ENCODE results near the gene SFTPA1.

DNA sequence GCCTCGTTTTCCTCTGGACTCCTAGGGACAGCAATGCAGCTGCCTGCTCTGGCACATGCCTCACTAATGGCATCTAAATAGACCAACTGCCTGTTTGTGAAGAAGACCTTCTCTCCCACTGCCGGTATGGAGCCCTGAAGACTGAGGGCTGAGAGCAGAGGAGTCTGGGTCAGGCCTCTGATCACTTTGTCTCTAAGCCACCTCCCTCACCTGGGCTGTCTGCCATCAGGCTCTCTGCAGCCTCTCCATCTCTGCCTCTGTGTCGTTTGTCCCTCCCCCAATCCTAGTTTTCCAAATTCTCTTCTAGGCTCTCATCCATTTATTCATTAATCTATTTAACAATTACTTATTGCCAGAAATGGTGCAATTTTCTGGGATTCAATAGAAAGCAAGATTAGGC is 15.2 kb upstream of the SFTPA1 start:
- TF ChIP-seq, protein P1, sequence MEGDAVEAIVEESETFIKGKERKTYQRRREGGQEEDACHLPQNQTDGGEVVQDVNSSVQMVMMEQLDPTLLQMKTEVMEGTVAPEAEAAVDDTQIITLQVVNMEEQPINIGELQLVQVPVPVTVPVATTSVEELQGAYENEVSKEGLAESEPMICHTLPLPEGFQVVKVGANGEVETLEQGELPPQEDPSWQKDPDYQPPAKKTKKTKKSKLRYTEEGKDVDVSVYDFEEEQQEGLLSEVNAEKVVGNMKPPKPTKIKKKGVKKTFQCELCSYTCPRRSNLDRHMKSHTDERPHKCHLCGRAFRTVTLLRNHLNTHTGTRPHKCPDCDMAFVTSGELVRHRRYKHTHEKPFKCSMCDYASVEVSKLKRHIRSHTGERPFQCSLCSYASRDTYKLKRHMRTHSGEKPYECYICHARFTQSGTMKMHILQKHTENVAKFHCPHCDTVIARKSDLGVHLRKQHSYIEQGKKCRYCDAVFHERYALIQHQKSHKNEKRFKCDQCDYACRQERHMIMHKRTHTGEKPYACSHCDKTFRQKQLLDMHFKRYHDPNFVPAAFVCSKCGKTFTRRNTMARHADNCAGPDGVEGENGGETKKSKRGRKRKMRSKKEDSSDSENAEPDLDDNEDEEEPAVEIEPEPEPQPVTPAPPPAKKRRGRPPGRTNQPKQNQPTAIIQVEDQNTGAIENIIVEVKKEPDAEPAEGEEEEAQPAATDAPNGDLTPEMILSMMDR (conservative IDR thresholded peaks at IDR 0.05; ENCODE audit: low read depth in 2 of 2): no peak
- TF ChIP-seq EZH2 (IDR thresholded peaks at IDR 0.05; ENCODE audit: low read depth, unreplicated experiment): no peak
- no peak for TF ChIP-seq CREB1 (CRISPR knock-in tag; IDR thresholded peaks at IDR 0.05; ENCODE audit: low read depth)
- no peak for TF ChIP-seq EZH2phosphoT487 (IDR thresholded peaks at IDR 0.05; ENCODE audit: unreplicated experiment)
- TF ChIP-seq, protein P2, sequence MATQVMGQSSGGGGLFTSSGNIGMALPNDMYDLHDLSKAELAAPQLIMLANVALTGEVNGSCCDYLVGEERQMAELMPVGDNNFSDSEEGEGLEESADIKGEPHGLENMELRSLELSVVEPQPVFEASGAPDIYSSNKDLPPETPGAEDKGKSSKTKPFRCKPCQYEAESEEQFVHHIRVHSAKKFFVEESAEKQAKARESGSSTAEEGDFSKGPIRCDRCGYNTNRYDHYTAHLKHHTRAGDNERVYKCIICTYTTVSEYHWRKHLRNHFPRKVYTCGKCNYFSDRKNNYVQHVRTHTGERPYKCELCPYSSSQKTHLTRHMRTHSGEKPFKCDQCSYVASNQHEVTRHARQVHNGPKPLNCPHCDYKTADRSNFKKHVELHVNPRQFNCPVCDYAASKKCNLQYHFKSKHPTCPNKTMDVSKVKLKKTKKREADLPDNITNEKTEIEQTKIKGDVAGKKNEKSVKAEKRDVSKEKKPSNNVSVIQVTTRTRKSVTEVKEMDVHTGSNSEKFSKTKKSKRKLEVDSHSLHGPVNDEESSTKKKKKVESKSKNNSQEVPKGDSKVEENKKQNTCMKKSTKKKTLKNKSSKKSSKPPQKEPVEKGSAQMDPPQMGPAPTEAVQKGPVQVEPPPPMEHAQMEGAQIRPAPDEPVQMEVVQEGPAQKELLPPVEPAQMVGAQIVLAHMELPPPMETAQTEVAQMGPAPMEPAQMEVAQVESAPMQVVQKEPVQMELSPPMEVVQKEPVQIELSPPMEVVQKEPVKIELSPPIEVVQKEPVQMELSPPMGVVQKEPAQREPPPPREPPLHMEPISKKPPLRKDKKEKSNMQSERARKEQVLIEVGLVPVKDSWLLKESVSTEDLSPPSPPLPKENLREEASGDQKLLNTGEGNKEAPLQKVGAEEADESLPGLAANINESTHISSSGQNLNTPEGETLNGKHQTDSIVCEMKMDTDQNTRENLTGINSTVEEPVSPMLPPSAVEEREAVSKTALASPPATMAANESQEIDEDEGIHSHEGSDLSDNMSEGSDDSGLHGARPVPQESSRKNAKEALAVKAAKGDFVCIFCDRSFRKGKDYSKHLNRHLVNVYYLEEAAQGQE (IDR thresholded peaks at IDR 0.05; ENCODE audit: unreplicated experiment): no peak
- TF ChIP-seq NANOG (IDR thresholded peaks at IDR 0.05; ENCODE audit: borderline replicate concordance): no peak
- no peak for TF ChIP-seq POLR2AphosphoS5 (IDR thresholded peaks at IDR 0.05; ENCODE audit: low read depth)
- TF ChIP-seq JUNB (IDR thresholded peaks at IDR 0.05; ENCODE audit: unreplicated experiment): no peak
- TF ChIP-seq ZNF331 (CRISPR knock-in tag; IDR thresholded peaks at IDR 0.05; ENCODE audit: low read depth): no peak
- no peak for TF ChIP-seq STAT1 (IDR thresholded peaks at IDR 0.05; ENCODE audit: unreplicated experiment)
- TF ChIP-seq, protein P3, sequence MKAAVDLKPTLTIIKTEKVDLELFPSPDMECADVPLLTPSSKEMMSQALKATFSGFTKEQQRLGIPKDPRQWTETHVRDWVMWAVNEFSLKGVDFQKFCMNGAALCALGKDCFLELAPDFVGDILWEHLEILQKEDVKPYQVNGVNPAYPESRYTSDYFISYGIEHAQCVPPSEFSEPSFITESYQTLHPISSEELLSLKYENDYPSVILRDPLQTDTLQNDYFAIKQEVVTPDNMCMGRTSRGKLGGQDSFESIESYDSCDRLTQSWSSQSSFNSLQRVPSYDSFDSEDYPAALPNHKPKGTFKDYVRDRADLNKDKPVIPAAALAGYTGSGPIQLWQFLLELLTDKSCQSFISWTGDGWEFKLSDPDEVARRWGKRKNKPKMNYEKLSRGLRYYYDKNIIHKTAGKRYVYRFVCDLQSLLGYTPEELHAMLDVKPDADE (IDR thresholded peaks at IDR 0.05): no peak
- TF ChIP-seq, protein P4, sequence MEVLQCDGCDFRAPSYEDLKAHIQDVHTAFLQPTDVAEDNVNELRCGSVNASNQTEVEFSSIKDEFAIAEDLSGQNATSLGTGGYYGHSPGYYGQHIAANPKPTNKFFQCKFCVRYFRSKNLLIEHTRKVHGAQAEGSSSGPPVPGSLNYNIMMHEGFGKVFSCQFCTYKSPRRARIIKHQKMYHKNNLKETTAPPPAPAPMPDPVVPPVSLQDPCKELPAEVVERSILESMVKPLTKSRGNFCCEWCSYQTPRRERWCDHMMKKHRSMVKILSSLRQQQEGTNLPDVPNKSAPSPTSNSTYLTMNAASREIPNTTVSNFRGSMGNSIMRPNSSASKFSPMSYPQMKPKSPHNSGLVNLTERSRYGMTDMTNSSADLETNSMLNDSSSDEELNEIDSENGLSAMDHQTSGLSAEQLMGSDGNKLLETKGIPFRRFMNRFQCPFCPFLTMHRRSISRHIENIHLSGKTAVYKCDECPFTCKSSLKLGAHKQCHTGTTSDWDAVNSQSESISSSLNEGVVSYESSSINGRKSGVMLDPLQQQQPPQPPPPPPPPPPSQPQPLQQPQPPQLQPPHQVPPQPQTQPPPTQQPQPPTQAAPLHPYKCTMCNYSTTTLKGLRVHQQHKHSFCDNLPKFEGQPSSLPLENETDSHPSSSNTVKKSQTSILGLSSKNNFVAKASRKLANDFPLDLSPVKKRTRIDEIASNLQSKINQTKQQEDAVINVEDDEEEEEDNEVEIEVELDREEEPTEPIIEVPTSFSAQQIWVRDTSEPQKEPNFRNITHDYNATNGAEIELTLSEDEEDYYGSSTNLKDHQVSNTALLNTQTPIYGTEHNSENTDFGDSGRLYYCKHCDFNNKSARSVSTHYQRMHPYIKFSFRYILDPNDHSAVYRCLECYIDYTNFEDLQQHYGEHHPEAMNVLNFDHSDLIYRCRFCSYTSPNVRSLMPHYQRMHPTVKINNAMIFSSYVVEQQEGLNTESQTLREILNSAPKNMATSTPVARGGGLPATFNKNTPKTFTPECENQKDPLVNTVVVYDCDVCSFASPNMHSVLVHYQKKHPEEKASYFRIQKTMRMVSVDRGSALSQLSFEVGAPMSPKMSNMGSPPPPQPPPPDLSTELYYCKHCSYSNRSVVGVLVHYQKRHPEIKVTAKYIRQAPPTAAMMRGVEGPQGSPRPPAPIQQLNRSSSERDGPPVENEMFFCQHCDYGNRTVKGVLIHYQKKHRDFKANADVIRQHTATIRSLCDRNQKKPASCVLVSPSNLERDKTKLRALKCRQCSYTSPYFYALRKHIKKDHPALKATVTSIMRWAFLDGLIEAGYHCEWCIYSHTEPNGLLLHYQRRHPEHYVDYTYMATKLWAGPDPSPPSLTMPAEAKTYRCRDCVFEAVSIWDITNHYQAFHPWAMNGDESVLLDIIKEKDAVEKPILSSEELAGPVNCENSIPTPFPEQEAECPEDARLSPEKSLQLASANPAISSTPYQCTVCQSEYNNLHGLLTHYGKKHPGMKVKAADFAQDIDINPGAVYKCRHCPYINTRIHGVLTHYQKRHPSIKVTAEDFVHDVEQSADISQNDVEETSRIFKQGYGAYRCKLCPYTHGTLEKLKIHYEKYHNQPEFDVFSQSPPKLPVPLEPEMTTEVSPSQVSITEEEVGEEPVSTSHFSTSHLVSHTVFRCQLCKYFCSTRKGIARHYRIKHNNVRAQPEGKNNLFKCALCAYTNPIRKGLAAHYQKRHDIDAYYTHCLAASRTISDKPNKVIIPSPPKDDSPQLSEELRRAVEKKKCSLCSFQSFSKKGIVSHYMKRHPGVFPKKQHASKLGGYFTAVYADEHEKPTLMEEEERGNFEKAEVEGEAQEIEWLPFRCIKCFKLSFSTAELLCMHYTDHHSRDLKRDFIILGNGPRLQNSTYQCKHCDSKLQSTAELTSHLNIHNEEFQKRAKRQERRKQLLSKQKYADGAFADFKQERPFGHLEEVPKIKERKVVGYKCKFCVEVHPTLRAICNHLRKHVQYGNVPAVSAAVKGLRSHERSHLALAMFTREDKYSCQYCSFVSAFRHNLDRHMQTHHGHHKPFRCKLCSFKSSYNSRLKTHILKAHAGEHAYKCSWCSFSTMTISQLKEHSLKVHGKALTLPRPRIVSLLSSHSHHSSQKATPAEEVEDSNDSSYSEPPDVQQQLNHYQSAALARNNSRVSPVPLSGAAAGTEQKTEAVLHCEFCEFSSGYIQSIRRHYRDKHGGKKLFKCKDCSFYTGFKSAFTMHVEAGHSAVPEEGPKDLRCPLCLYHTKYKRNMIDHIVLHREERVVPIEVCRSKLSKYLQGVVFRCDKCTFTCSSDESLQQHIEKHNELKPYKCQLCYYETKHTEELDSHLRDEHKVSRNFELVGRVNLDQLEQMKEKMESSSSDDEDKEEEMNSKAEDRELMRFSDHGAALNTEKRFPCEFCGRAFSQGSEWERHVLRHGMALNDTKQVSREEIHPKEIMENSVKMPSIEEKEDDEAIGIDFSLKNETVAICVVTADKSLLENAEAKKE (CRISPR knock-in tag; IDR thresholded peaks at IDR 0.05): no peak

All from GM23338 (cell line).